ENCODE results near the gene SLC25A13. TPM values are rescaled to one million over a fixed set of nuclear protein-coding genes. Genes with fewer than 3 reads are reported as not detected.

SLC25A13 gene
- total and polyA plus RNA-seq, 9 of the 15 experiments (the other 6 are each of a cell fraction or from before 2014, with no cell fraction given) = 21.4 to 80.2 (median 58.7) TPM

DNA sequence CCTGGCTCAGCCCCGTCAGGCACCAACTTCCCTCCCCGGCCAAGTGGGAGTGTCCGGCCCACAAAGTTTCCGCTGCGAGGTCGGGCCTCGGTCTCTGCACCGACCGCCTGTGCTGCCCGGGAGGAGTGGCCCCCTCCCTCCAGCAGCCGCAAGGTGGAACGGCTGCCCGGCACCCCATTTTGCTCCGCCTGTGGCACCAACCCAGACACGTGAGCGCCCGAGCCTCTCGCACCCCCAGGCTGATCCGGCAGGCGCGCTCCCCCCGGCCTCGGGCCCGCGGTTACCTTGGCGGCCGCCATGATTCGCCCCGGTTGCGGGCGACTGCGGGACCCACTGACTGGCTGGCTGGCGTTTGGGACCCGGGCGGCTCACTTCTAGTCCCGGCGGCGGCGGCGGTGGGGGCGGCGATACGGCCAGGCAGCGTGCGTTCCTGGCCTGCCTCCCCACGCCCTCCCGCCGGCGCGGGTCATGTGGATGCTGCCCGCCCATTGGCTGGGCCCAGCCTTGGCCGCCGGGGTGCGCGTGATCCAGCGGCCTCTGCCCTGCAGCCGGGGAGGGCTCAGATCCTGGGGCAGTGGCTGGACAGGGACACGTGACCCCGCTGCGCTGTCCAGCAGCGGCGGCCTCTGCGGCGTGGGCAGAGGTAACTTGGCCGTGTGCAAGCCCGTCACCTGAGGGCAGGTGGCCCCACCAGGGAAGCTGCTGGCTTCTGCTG is at the start of gene SLC25A13 (continued):
- TF ChIP-seq, protein P1, sequence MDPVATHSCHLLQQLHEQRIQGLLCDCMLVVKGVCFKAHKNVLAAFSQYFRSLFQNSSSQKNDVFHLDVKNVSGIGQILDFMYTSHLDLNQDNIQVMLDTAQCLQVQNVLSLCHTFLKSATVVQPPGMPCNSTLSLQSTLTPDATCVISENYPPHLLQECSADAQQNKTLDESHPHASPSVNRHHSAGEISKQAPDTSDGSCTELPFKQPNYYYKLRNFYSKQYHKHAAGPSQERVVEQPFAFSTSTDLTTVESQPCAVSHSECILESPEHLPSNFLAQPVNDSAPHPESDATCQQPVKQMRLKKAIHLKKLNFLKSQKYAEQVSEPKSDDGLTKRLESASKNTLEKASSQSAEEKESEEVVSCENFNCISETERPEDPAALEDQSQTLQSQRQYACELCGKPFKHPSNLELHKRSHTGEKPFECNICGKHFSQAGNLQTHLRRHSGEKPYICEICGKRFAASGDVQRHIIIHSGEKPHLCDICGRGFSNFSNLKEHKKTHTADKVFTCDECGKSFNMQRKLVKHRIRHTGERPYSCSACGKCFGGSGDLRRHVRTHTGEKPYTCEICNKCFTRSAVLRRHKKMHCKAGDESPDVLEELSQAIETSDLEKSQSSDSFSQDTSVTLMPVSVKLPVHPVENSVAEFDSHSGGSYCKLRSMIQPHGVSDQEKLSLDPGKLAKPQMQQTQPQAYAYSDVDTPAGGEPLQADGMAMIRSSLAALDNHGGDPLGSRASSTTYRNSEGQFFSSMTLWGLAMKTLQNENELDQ (CRISPR knock-in tag; IDR thresholded peaks at IDR 0.05; ENCODE audit: borderline replicate concordance) = no peak; the same call in 1 of the 2 replicates
- TF ChIP-seq SPI1 (IDR thresholded peaks at IDR 0.05; ENCODE audit: borderline replicate concordance, low read depth, low read length) (no peak), ZNF589 (CRISPR knock-in tag; IDR thresholded peaks at IDR 0.05; ENCODE audit: low read depth) (no peak), JUND (IDR thresholded peaks at IDR 0.05; ENCODE audit: borderline replicate concordance, low read depth, low read length) (peak; percentile 64), JUND (tag; IDR thresholded peaks at IDR 0.05; ENCODE audit: borderline replicate concordance, low read depth, low read length) (no peak; the same call in 2 of the 3 replicates), CC2D1A (IDR thresholded peaks at IDR 0.05) (no peak), SMARCA4 (IDR thresholded peaks at IDR 0.05) (no peak), TAL1 (IDR thresholded peaks at IDR 0.05) (peak; percentile 22; the same call in 1 of the 2 replicates)
- TF ChIP-seq, protein P2, sequence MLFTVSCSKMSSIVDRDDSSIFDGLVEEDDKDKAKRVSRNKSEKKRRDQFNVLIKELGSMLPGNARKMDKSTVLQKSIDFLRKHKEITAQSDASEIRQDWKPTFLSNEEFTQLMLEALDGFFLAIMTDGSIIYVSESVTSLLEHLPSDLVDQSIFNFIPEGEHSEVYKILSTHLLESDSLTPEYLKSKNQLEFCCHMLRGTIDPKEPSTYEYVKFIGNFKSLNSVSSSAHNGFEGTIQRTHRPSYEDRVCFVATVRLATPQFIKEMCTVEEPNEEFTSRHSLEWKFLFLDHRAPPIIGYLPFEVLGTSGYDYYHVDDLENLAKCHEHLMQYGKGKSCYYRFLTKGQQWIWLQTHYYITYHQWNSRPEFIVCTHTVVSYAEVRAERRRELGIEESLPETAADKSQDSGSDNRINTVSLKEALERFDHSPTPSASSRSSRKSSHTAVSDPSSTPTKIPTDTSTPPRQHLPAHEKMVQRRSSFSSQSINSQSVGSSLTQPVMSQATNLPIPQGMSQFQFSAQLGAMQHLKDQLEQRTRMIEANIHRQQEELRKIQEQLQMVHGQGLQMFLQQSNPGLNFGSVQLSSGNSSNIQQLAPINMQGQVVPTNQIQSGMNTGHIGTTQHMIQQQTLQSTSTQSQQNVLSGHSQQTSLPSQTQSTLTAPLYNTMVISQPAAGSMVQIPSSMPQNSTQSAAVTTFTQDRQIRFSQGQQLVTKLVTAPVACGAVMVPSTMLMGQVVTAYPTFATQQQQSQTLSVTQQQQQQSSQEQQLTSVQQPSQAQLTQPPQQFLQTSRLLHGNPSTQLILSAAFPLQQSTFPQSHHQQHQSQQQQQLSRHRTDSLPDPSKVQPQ (CRISPR knock-in tag; IDR thresholded peaks at IDR 0.05; ENCODE audit: borderline replicate concordance) = peak; percentile 89; the same call in 1 of the 2 replicates
- TF ChIP-seq, protein P3, sequence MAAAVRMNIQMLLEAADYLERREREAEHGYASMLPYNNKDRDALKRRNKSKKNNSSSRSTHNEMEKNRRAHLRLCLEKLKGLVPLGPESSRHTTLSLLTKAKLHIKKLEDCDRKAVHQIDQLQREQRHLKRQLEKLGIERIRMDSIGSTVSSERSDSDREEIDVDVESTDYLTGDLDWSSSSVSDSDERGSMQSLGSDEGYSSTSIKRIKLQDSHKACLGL (CRISPR knock-in tag; IDR thresholded peaks at IDR 0.05; ENCODE audit: borderline replicate concordance, poor library complexity, severe bottlenecking) = peak; percentile 61
- TF ChIP-seq, protein P4, sequence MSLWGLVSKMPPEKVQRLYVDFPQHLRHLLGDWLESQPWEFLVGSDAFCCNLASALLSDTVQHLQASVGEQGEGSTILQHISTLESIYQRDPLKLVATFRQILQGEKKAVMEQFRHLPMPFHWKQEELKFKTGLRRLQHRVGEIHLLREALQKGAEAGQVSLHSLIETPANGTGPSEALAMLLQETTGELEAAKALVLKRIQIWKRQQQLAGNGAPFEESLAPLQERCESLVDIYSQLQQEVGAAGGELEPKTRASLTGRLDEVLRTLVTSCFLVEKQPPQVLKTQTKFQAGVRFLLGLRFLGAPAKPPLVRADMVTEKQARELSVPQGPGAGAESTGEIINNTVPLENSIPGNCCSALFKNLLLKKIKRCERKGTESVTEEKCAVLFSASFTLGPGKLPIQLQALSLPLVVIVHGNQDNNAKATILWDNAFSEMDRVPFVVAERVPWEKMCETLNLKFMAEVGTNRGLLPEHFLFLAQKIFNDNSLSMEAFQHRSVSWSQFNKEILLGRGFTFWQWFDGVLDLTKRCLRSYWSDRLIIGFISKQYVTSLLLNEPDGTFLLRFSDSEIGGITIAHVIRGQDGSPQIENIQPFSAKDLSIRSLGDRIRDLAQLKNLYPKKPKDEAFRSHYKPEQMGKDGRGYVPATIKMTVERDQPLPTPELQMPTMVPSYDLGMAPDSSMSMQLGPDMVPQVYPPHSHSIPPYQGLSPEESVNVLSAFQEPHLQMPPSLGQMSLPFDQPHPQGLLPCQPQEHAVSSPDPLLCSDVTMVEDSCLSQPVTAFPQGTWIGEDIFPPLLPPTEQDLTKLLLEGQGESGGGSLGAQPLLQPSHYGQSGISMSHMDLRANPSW (CRISPR knock-in tag; IDR thresholded peaks at IDR 0.05) = 0 out of 2 replicates have a peak, but pooled peaks have one; percentile 38
- TF ChIP-seq, protein P5, sequence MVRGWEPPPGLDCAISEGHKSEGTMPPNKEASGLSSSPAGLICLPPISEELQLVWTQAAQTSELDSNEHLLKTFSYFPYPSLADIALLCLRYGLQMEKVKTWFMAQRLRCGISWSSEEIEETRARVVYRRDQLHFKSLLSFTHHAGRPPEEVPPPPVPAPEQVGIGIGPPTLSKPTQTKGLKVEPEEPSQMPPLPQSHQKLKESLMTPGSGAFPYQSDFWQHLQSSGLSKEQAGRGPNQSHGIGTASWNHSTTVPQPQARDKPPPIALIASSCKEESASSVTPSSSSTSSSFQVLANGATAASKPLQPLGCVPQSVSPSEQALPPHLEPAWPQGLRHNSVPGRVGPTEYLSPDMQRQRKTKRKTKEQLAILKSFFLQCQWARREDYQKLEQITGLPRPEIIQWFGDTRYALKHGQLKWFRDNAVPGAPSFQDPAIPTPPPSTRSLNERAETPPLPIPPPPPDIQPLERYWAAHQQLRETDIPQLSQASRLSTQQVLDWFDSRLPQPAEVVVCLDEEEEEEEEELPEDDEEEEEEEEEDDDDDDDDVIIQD (CRISPR knock-in tag; IDR thresholded peaks at IDR 0.05) = no peak
- TF ChIP-seq, protein P6, sequence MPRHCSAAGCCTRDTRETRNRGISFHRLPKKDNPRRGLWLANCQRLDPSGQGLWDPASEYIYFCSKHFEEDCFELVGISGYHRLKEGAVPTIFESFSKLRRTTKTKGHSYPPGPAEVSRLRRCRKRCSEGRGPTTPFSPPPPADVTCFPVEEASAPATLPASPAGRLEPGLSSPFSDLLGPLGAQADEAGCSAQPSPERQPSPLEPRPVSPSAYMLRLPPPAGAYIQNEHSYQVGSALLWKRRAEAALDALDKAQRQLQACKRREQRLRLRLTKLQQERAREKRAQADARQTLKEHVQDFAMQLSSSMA (CRISPR knock-in tag; IDR thresholded peaks at IDR 0.05) = no peak

Measured in K562 (cell line).